MM.1S (cell line): ENCODE results near the gene IL27RA.
A peak's percentile ranks its signal among the peaks of the same experiment; 100 is the strongest.
"Not testable (repeated sequence)": the region's sequence is repeated elsewhere in the genome, so short reads cannot be mapped to it uniquely, and the experiment has no call there.

Experiments
- DNase-seq: peaks from one replicate; pipeline ENCODE4 v3.0.0-alpha.2; 2015
- H2AFZ ChIP-seq: fragments of 300-600 bp; sonication (generic); 2 replicates; pipeline ENCODE4 v1.6.0; 2016; ENCODE audit warnings: antibody characterized with exemption, low read length
- H3F3A ChIP-seq: fragments of 300-600 bp; sonication (generic); 2 replicates; pipeline ENCODE4 v1.6.1; 2016; ENCODE audit warnings: mild to moderate bottlenecking, antibody characterized with exemption, low read length, moderate library complexity, mixed read lengths; ENCODE audit not compliant: insufficient read depth
- H3K27ac ChIP-seq: fragments of 300-600 bp; sonication (generic); 2 replicates; pipeline ENCODE4 v1.5.1; 2016; ENCODE audit warnings: mild to moderate bottlenecking, low read length
- H3K27me3 ChIP-seq: fragments of 300-600 bp; sonication (generic); replicated peaks from 2 replicates; pipeline ENCODE4 v1.6.0; 2016; ENCODE audit warnings: low read length; ENCODE audit not compliant: insufficient read depth
- H3K36me3 ChIP-seq: fragments of 300-600 bp; sonication (generic); replicated peaks from 2 replicates; pipeline ENCODE4 v1.6.1; 2016; ENCODE audit warnings: mild to moderate bottlenecking, low read length, mixed read lengths; ENCODE audit not compliant: insufficient read depth
- H3K4me1 ChIP-seq: fragments of 300-600 bp; sonication (generic); 2 replicates; pipeline ENCODE4 v1.6.1; 2016; ENCODE audit warnings: low read length, mixed read lengths
- H3K4me2 ChIP-seq: fragments of 300-600 bp; sonication (generic); 2 replicates; pipeline ENCODE4 v1.6.0; 2016; ENCODE audit warnings: low read depth, low read length
- H3K4me3 ChIP-seq: fragments of 300-600 bp; sonication (generic); 2 replicates; pipeline ENCODE4 v1.5.1; 2016; ENCODE audit warnings: low read length, mixed read lengths
- H3K79me2 ChIP-seq: fragments of 300-600 bp; sonication (generic); 2 replicates; pipeline ENCODE4 v1.6.1; 2016; ENCODE audit warnings: mixed run types, low read length, mixed read lengths
- H3K9ac ChIP-seq: fragments of 300-600 bp; sonication (generic); 2 replicates; pipeline ENCODE4 v1.6.1; 2016; ENCODE audit warnings: low read length, mixed read lengths
- H3K9me2 ChIP-seq: fragments of 300-600 bp; sonication (generic); replicated peaks from 2 replicates; pipeline ENCODE4 v1.6.1; 2016; ENCODE audit warnings: mild to moderate bottlenecking, low read length, mixed read lengths; ENCODE audit not compliant: insufficient read depth
- H3K9me3 ChIP-seq: fragments of 300-600 bp; sonication (generic); replicated peaks from 2 replicates; pipeline ENCODE4 v1.6.1; 2016; ENCODE audit warnings: mild to moderate bottlenecking, low read length, mixed read lengths; ENCODE audit not compliant: insufficient read depth
- H4K20me1 ChIP-seq: fragments of 300-600 bp; sonication (generic); 2 replicates; pipeline ENCODE4 v1.6.1; 2016; ENCODE audit warnings: mild to moderate bottlenecking, low read length, moderate library complexity, mixed read lengths; ENCODE audit not compliant: insufficient read depth
- EZH2 ChIP-seq: fragments of 300-600 bp; sonication (generic); optimal IDR thresholded peaks from 2 replicates; pipeline ENCODE3; 2017; ENCODE audit warnings: low read depth, mild to moderate bottlenecking, antibody characterized with exemption, low read length, mixed read lengths
- EZH2phosphoT487 ChIP-seq: fragments of 300-600 bp; sonication (generic); IDR thresholded peaks from 2 replicates; pipeline ENCODE4 v1.6.1; 2018; ENCODE audit warnings: antibody characterized with exemption, low read length
- TF ChIP-seq, protein P1 (sequence below): fragments of 300-600 bp; sonication (generic); IDR thresholded peaks from 2 replicates; pipeline ENCODE4 v1.5.1; 2016; ENCODE audit warnings: antibody characterized with exemption, low read length, mixed read lengths

IL27RA gene

DNA sequence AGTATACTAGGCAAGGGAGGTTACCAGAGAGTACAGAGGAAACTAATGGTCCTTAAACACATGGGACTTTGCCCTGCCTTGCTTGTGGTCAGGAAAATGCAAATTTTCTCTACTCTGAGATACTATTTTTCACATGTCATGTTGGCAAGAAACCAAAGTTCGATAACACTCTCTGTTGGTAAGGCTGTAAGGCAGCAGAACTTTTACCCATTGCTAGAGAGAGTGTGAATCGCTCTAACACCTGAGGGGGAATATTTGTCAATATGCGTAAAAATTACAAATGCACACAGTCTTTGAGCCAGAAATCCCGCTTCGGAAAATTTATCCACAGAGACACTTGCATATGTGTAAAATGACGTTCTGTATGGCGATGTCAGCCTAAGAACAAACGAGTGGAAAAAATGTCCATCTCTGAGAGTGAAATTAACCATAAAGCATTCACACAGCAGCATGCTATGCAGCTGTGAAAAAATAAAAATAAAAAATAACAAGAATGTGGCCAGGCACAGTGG, 16.0 kb upstream of the IL27RA start:
- Histone ChIP-seq H3K4me1 (0 out of 2 replicates have a peak, but pooled peaks cover 8% of the 10 kb centered on the region), H3K36me3 (no peaks in the 10 kb centered on the region), H3F3A (peaks cover 10% of the 10 kb centered on the region), H3K9ac (peak overlapping the region; percentile 65), H3K4me2 (peak overlapping the region; percentile 74), H3K79me2 (no peaks in the 10 kb centered on the region), H3K9me3 (no peaks in the 10 kb centered on the region), H3K9me2 (no peaks in the 10 kb centered on the region), H2AFZ (peak overlapping the region; percentile 24; the same call in 1 of the 2 replicates), H3K27ac (peak overlapping the region; percentile 92), H3K27me3 (no peaks in the 10 kb centered on the region), H3K4me3 (peak overlapping the region; percentile 37; the same call in 1 of the 2 replicates), H4K20me1 (no peaks in the 10 kb centered on the region)
- TF ChIP-seq, protein P1, sequence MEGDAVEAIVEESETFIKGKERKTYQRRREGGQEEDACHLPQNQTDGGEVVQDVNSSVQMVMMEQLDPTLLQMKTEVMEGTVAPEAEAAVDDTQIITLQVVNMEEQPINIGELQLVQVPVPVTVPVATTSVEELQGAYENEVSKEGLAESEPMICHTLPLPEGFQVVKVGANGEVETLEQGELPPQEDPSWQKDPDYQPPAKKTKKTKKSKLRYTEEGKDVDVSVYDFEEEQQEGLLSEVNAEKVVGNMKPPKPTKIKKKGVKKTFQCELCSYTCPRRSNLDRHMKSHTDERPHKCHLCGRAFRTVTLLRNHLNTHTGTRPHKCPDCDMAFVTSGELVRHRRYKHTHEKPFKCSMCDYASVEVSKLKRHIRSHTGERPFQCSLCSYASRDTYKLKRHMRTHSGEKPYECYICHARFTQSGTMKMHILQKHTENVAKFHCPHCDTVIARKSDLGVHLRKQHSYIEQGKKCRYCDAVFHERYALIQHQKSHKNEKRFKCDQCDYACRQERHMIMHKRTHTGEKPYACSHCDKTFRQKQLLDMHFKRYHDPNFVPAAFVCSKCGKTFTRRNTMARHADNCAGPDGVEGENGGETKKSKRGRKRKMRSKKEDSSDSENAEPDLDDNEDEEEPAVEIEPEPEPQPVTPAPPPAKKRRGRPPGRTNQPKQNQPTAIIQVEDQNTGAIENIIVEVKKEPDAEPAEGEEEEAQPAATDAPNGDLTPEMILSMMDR, result no peak
- TF ChIP-seq EZH2 (no peak), EZH2phosphoT487 (no peak)
- peak; percentile 87 for DNase-seq

DNA sequence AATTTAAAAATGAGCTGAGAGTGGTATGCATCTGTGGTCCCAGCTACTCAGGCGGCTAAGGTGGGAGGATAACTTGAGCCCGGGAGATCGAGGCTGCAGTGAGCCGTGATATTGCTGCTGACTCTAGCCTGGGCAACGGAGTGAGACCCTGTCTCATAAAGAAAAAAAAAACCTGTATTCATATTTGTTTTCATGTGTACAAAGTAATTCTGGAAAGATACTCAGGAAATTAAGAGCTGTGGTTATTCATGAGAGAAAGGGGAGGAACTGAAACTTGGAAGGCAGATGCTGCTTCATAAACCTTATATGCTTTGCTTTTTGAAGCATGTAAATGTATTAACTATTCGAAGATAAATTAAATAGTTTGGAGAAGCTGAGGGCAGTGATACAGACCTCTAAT, 12.5 kb upstream of the IL27RA start:
- DNase-seq, result no peak
- Histone ChIP-seq H3K4me2 (peak overlapping the region; percentile 58), H3K36me3 (no peaks in the 10 kb centered on the region), H3K27me3 (no peaks in the 10 kb centered on the region), H4K20me1 (no peaks in the 10 kb centered on the region), H3K4me3 (no peak overlapping the region), H3K79me2 (no peaks in the 10 kb centered on the region), H3K9me3 (no peaks in the 10 kb centered on the region), H2AFZ (no peak overlapping the region), H3K9ac (no peak overlapping the region), H3K27ac (no peak overlapping the region), H3K4me1 (0 out of 2 replicates have a peak, but pooled peaks cover 8% of the 10 kb centered on the region), H3K9me2 (no peaks in the 10 kb centered on the region), H3F3A (peaks cover 10% of the 10 kb centered on the region)
- TF ChIP-seq EZH2phosphoT487 (no peak), EZH2 (no peak)
- TF ChIP-seq, protein P1, result no peak

DNA sequence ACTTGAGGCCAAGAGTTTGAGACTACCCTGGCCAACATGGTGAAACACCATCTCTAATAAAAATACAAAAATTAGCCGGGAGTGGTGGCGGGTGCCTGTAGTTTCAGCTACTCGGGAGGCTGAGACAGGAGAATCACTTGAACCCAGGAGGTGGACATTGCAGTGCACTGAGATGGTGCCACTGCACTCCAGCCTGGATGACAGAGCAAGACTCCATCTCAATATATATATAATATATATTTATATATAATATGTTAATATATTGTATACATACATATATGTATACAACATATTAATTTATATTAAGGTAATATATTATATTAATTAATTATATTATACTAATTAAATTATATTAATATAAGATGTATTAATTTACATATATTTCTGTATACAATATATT, 11.8 kb upstream of the IL27RA start:
- not testable (repeated sequence) for H3K4me3 ChIP-seq, H3K36me3 ChIP-seq, DNase-seq, H3K4me1 ChIP-seq, H3K9me3 ChIP-seq, H4K20me1 ChIP-seq, H3K9ac ChIP-seq, H3K27me3 ChIP-seq, H3K9me2 ChIP-seq, H3F3A ChIP-seq, H3K4me2 ChIP-seq, H3K27ac ChIP-seq, H2AFZ ChIP-seq, H3K79me2 ChIP-seq

DNA sequence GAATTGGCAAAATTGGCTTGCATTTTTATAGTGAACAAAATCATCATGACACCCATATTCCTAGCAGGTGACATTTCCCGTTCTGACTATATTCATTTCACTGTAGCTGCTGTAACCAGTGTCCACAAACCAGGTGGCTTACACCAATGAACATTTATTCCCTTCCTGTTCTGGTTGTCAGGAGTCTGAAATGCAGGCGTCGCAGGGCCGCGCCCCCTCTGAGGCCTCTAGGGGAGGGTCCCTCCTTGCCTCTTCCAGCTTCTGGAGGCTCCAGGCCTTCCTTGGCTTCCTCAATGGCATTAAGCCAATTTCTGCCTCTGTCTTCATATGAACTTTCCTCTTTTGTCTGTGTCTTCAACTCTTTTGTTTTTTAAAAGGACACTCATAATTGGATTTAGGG, 10.1 kb upstream of the IL27RA start:
- no peak overlapping the region for H3K4me3 ChIP-seq
- no peak overlapping the region for H3K27ac ChIP-seq
- no peaks in the 10 kb centered on the region for H3F3A ChIP-seq
- H3K9me3 ChIP-seq, result no peaks in the 10 kb centered on the region
- no peaks in the 10 kb centered on the region for H3K9me2 ChIP-seq
- no peak overlapping the region for H2AFZ ChIP-seq
- no peak for TF ChIP-seq EZH2
- TF ChIP-seq, protein P1, result no peak
- H3K9ac ChIP-seq, result no peak overlapping the region
- no peaks in the 10 kb centered on the region for H3K79me2 ChIP-seq
- no peak overlapping the region for H3K4me2 ChIP-seq
- H3K4me1 ChIP-seq, result no peaks in the 10 kb centered on the region
- H4K20me1 ChIP-seq, result no peaks in the 10 kb centered on the region
- DNase-seq, result no peak
- no peaks in the 10 kb centered on the region for H3K27me3 ChIP-seq
- no peaks in the 10 kb centered on the region for H3K36me3 ChIP-seq
